Stimulated activated effector memory CD8-positive, alpha-beta T cell treated with anti-CD3 and anti-CD28 coated beads, Interleukin-12 subunit alpha, Interleukin-12 subunit beta, amount 100 ng/mL, for 72 hours (primary cell): ENCODE data around the gene DIPK1C.
A peak's percentile ranks its signal among the peaks of the same experiment; 100 is the strongest.

Experiments
- ATAC-seq: fragments of 150-1000 bp; cut with Tn5 transposase; 2 replicates; pipeline ENCODE4 v1.10.0; 2021
- DNase-seq, 2 donors: peaks; one replicate each; pipeline ENCODE4 v3.0.0; 2021 to 2022; ENCODE audit warnings: low spot score in 2 of 2
- H3K27ac Mint-ChIP-seq: one replicate; pipeline ENCODE4 v1.8.0; 2022; ENCODE audit warnings: mild to moderate bottlenecking, mixed read lengths
- H3K36me3 Mint-ChIP-seq: one replicate; pipeline ENCODE4 v1.8.0; 2022; ENCODE audit warnings: mild to moderate bottlenecking, mixed read lengths
- H3K4me1 Mint-ChIP-seq: one replicate; pipeline ENCODE4 v1.8.0; 2022; ENCODE audit warnings: mixed read lengths
- H3K4me3 Mint-ChIP-seq: one replicate; pipeline ENCODE4 v1.8.0; 2022; ENCODE audit warnings: mild to moderate bottlenecking, mixed read lengths
- H3K9me3 Mint-ChIP-seq: one replicate; pipeline ENCODE4 v1.8.0; 2022; ENCODE audit warnings: mixed read lengths

Gene DIPK1C

DNA sequence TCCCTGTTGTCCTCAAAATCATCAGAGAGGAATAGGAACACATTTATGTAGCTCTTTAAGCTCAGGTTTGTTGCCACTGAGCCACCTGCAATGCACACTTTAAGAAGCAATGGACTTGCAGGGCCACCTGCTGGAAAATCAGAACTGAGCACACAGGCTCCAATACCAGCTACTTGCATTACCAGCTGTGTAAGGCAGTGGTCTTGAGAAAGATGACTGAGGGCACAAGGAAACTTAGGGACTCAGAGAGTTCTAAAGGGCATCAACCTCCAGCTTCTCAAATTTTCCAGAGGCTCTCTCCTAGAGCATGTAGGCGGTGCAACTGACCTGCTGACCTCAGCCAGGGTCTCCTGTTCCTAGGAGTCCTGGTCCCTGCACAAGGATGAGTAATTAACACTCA is 36.6 kb upstream of the DIPK1C start:
- DNase-seq (peak in 1 of 2 donors; percentile 55), ATAC-seq (peak; percentile 20)
- Mint-ChIP-seq H3K36me3 (peaks cover 10% of the 10 kb centered on the region), H3K27ac (no peak overlapping the region), H3K4me3 (no peak overlapping the region), H3K4me1 (peaks cover 22% of the 10 kb centered on the region), H3K9me3 (no peaks in the 10 kb centered on the region)

- no peak for ATAC-seq
- Mint-ChIP-seq H3K4me3 (no peak overlapping the region), H3K36me3 (peaks cover 10% of the 10 kb centered on the region), H3K9me3 (no peaks in the 10 kb centered on the region), H3K27ac (no peak overlapping the region), H3K4me1 (peaks cover 13% of the 10 kb centered on the region)
- DNase-seq, result no peak
These were observed 35.2 kb upstream of the DIPK1C start for GRCh38 chr18:74492259-74492658.

DNA sequence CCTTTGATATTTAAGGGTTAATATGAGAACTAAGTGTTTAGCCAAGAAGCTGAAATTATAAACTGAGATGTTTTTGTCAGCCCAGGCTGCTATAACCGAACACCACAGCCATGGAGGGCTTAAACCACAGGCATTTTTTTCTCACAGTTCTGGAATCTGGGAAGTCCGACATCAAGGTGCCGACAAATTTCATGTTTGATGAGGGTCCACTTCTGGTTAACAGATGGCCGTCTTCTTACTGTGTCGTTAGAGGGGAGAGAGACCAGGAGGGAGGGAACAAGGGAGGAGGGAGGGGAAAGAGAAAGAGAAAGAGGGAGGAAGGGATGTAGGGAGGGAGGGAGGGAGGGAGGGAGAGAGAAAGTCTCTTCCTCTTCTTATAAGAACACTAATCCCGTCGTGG is 32.6 kb upstream of the DIPK1C start:
- Mint-ChIP-seq H3K4me1 (peaks cover 4% of the 10 kb centered on the region), H3K36me3 (no peaks in the 10 kb centered on the region), H3K9me3 (no peaks in the 10 kb centered on the region), H3K4me3 (no peak overlapping the region), H3K27ac (no peak overlapping the region)
- ATAC-seq, result no peak
- no peak for DNase-seq

GRCh38 chr18:74488864-74489263 is 31.8 kb upstream of the DIPK1C start:
- ATAC-seq, result no peak
- no peaks in the 10 kb centered on the region for H3K9me3 Mint-ChIP-seq
- H3K4me1 Mint-ChIP-seq, result peaks cover 5% of the 10 kb centered on the region
- no peak for DNase-seq
- no peak overlapping the region for H3K27ac Mint-ChIP-seq
- no peaks in the 10 kb centered on the region for H3K36me3 Mint-ChIP-seq
- H3K4me3 Mint-ChIP-seq, result no peak overlapping the region

DNA sequence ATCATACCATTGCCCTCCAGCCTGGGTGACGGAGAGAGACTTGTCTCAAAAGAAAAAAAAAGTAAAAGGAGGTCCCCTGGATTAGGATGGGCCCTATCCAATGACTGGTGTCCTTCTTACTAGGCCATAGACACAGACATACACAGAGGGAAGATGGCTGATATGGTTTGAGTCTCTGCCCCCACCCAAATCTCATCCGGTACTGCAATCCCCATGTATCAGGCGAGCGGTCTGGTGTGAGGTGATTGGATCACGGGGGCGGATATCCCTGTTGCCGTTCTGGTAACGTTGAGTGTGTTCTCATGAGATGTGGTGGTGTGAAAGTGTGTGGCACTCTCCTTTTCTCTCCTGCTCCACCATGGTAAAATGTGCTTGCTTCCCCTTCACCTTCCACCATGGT is 31.2 kb upstream of the DIPK1C start:
- H3K4me1 Mint-ChIP-seq, result peaks cover 5% of the 10 kb centered on the region
- no peak overlapping the region for H3K27ac Mint-ChIP-seq
- no peak overlapping the region for H3K4me3 Mint-ChIP-seq
- no peaks in the 10 kb centered on the region for H3K9me3 Mint-ChIP-seq
- no peak for ATAC-seq
- no peak for DNase-seq
- no peaks in the 10 kb centered on the region for H3K36me3 Mint-ChIP-seq

- Mint-ChIP-seq H3K36me3 (no peaks in the 10 kb centered on the region), H3K4me1 (peaks cover 5% of the 10 kb centered on the region), H3K4me3 (no peak overlapping the region), H3K9me3 (no peaks in the 10 kb centered on the region), H3K27ac (no peak overlapping the region)
- ATAC-seq, result no peak
- DNase-seq, result no peak
These were observed 29.2 kb upstream of the DIPK1C start for GRCh38 chr18:74486119-74486849.

DNA sequence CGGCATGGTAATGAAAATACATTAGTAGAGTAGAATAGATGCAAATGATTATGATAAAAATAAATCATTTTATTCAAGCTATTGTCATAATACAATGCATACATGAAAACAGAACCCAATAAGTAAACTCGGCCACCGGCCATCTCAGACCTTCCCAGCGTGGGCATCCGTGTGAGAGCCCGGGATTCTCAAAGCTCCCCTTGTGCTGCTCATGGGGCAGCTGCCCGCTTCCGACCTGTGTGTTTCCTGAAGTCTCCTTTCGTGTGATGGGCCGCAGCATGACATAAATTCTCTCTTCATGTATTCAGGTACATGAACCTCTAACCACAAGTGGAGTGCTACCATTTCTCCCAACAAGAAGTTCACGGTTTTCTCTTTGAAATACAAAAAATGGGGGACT is 25.6 kb upstream of the DIPK1C start:
- no peak overlapping the region for H3K27ac Mint-ChIP-seq
- no peaks in the 10 kb centered on the region for H3K36me3 Mint-ChIP-seq
- no peaks in the 10 kb centered on the region for H3K9me3 Mint-ChIP-seq
- H3K4me3 Mint-ChIP-seq, result no peak overlapping the region
- peaks cover 9% of the 10 kb centered on the region for H3K4me1 Mint-ChIP-seq
- no peak for ATAC-seq
- DNase-seq, result no peak

DNA sequence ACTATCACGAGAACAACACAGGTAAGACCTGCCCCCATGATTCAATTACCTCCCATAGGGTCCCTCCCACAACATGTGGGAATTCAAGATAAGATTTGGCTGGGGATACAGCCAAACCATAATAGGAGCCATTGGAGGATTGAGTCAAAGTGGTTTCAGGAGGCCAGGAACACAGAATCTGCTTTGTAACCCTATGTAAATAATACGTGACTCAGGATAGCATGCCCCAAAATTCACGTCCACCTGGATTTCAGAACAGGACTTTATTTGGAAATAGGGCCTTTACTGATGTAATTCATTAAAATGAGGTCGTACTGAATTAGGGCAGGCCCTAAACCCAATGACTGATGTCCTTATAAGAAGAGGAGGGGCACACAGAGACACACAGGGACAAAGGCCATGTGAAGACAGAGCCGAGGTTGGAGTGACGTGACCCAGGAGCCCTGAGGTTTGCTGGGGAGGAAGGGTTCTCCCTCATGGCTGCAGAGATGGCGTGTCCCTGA is 23.1 kb upstream of the DIPK1C start:
- H3K36me3 Mint-ChIP-seq, result no peaks in the 10 kb centered on the region
- DNase-seq, result no peak
- no peak overlapping the region for H3K27ac Mint-ChIP-seq
- H3K4me3 Mint-ChIP-seq, result no peak overlapping the region
- no peak for ATAC-seq
- H3K4me1 Mint-ChIP-seq, result peaks cover 13% of the 10 kb centered on the region
- no peaks in the 10 kb centered on the region for H3K9me3 Mint-ChIP-seq

GRCh38 chr18:74479486-74480148 is 22.5 kb upstream of the DIPK1C start:
- no peak overlapping the region for H3K4me3 Mint-ChIP-seq
- H3K27ac Mint-ChIP-seq, result no peak overlapping the region
- H3K9me3 Mint-ChIP-seq, result no peaks in the 10 kb centered on the region
- H3K36me3 Mint-ChIP-seq, result no peaks in the 10 kb centered on the region
- peaks cover 9% of the 10 kb centered on the region for H3K4me1 Mint-ChIP-seq
- DNase-seq (no peak), ATAC-seq (no peak)

GRCh38 chr18:74478880-74479279 is 21.8 kb upstream of the DIPK1C start:
- ATAC-seq (no peak), DNase-seq (no peak)
- Mint-ChIP-seq H3K4me3 (no peak overlapping the region), H3K36me3 (no peaks in the 10 kb centered on the region), H3K9me3 (no peaks in the 10 kb centered on the region), H3K27ac (no peak overlapping the region), H3K4me1 (peaks cover 8% of the 10 kb centered on the region)

DNA sequence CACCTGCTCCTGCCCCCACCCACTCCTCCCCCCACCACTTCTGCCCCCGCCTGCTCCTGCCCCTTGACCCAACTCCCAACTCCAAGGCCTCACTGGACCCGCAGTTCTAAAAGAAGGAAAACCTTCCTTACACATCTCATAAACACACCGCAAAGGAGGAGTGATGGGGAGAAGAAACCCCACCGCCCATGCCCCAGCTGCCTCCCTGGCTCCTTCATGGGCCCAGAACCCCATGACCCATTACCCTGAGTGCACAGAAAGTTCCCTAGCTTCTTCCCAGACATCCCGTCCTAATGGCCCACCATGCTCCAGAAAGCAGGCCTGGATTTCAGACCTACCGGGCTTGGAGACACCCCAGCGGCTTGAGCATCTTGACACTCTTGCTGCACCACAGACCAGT is 21.2 kb upstream of the DIPK1C start:
- no peak overlapping the region for H3K4me3 Mint-ChIP-seq
- H3K4me1 Mint-ChIP-seq, result peaks cover 8% of the 10 kb centered on the region
- no peak for DNase-seq
- no peak for ATAC-seq
- H3K36me3 Mint-ChIP-seq, result no peaks in the 10 kb centered on the region
- H3K9me3 Mint-ChIP-seq, result no peaks in the 10 kb centered on the region
- H3K27ac Mint-ChIP-seq, result no peak overlapping the region

GRCh38 chr18:74477771-74478170 is 20.7 kb upstream of the DIPK1C start:
- H3K36me3 Mint-ChIP-seq, result no peaks in the 10 kb centered on the region
- H3K4me1 Mint-ChIP-seq, result peaks cover 8% of the 10 kb centered on the region
- ATAC-seq (peak; percentile 75), DNase-seq (no peak)
- no peak overlapping the region for H3K27ac Mint-ChIP-seq
- no peaks in the 10 kb centered on the region for H3K9me3 Mint-ChIP-seq
- no peak overlapping the region for H3K4me3 Mint-ChIP-seq

- Mint-ChIP-seq H3K36me3 (no peaks in the 10 kb centered on the region), H3K9me3 (no peaks in the 10 kb centered on the region), H3K4me3 (no peak overlapping the region), H3K4me1 (peaks cover 8% of the 10 kb centered on the region), H3K27ac (no peak overlapping the region)
- ATAC-seq (no peak), DNase-seq (no peak)
These were observed 19.0 kb upstream of the DIPK1C start for GRCh38 chr18:74476140-74476539.

DNA sequence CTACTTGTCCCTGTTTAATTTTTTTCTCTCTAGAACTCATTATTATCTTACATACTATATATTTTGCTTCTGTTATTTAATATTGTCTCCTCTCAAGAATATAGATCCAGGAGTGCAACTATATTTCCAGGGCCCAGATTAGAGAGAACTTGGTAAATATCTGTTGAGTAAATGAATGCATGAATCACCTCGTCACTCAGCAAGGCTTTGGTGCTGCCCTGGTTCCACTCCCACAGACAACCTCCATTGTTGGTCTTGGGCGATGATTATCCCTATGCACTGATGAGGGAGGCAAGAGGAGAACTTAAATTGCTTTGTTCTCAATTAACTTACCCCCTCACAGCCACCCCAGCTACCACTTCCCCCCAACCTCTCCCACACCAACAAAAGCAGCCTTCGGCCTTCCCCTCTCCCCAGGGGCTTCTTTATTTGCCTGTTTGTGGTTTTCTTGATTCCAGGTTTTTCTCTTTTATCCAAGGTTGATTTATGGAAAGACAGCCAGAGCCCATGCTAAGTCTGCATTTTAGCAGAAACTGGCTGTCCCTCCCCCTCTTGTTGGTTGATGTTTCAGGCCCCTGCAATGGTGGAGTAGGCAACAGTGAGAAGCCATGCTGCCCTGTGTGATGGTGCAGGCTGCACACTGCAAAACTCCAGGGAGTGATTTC is 17.0 kb upstream of the DIPK1C start:
- no peaks in the 10 kb centered on the region for H3K36me3 Mint-ChIP-seq
- peaks cover 8% of the 10 kb centered on the region for H3K4me1 Mint-ChIP-seq
- ATAC-seq (no peak), DNase-seq (no peak)
- no peak overlapping the region for H3K4me3 Mint-ChIP-seq
- peaks cover 11% of the 10 kb centered on the region for H3K9me3 Mint-ChIP-seq
- H3K27ac Mint-ChIP-seq, result no peak overlapping the region

- Mint-ChIP-seq H3K4me3 (no peak overlapping the region), H3K4me1 (peaks cover under 1% of the 10 kb centered on the region), H3K9me3 (peaks cover 11% of the 10 kb centered on the region), H3K27ac (no peak overlapping the region), H3K36me3 (no peaks in the 10 kb centered on the region)
- ATAC-seq (no peak), DNase-seq (no peak)
These were observed 15.2 kb upstream of the DIPK1C start for GRCh38 chr18:74472312-74472711.
